HCT116 (cell line): ENCODE results near the gene NR5A2. TPM values are rescaled to one million over a fixed set of nuclear protein-coding genes. Genes with fewer than 3 reads are reported as not detected.

Experiments
- ATAC-seq: fragments of 200-7000 bp; cut with Tn5 transposase; 2 replicates; pipeline ENCODE4 v1.9.1; 2020; ENCODE audit warnings: mild to moderate bottlenecking, moderate library complexity
- BruUV-seq: library from RNA; stranded (reverse); fragments of 400-500 nt; replicated peaks from 2 replicates; lab custom pipeline; 2021; lab: Mats Ljungman, UMichigan
- CTCF ChIA-PET: fragments of 300-600 bp; sonication (Branson Sonifier 250); formaldehyde crosslinking; loops from one replicate; lab custom pipeline; 2021; ENCODE audit warnings: antibody characterized with exemption; lab: Charles Lee
- POLR2A ChIA-PET: fragments of 300-600, 350-600 bp; sonication (Branson Sonifier 250); formaldehyde crosslinking; loops from one replicate; lab custom pipeline; 2021; ENCODE audit warnings: antibody characterized with exemption; lab: Charles Lee
- RAD21 ChIA-PET, 2 experiments: fragments of 300-600 bp; sonication (Branson Sonifier 250); formaldehyde crosslinking; loops; one replicate each; lab custom pipeline; 2023; ENCODE audit warnings: low total read pairs in 2 of 2; ENCODE audit not compliant: uncharacterized antibody in 2 of 2, unreplicated experiment in 2 of 2, low non-redundant PET in 1 of 2; lab: Charles Lee
- DNase-seq: peaks from one replicate; pipeline ENCODE4 v3.0.0-alpha.2; 2010; ENCODE audit warnings: low read depth, low spot score
- H2AFZ ChIP-seq: fragments of 200-600 bp; shearing (Covaris generic), sonication (generic); 2 replicates; pipeline ENCODE4 v1.6.1; 2017; ENCODE audit warnings: low read depth, mixed run types, mixed read lengths, antibody characterized with exemption, low read length; ENCODE audit not compliant: poor library complexity, severe bottlenecking
- H3K27ac ChIP-seq: 2 replicates; pipeline ENCODE4 v1.5.1; 2012; ENCODE audit warnings: low read depth, low read length
- H3K27me3 ChIP-seq: fragments of 200-600 bp; sonication (generic); 2 replicates; pipeline ENCODE4 v1.6.1; 2016; ENCODE audit warnings: mixed run types, low read length, mixed read lengths; ENCODE audit not compliant: insufficient read depth
- H3K36me3 ChIP-seq, 2 experiments: fragments of 200-500 bp in 1 of 2; fragments of 200-600 bp in 1 of 2; sonication (Bioruptor generic) in 1 of 2; sonication (generic) in 1 of 2; 2 replicates each; pipeline versions ENCODE4 v1.5.1 to v1.6.1; 2014 to 2016; ENCODE audit warnings: low read length in 2 of 2, inconsistent platforms in 1 of 2, mixed read lengths in 1 of 2, mixed run types in 1 of 2; ENCODE audit not compliant: insufficient read depth in 2 of 2, control insufficient read depth in 1 of 2
- H3K4me1 ChIP-seq, 2 experiments: fragments of 200-600 bp in 1 of 2; sonication (generic) in 1 of 2; 2 replicates each; pipeline versions ENCODE4 v1.5.1 to v1.6.1; 2012 to 2017; ENCODE audit warnings: low read length in 2 of 2, inconsistent platforms in 1 of 2, mild to moderate bottlenecking in 1 of 2, mixed read lengths in 1 of 2, mixed run types in 1 of 2, moderate library complexity in 1 of 2; ENCODE audit not compliant: insufficient read depth in 2 of 2, control insufficient read depth in 1 of 2
- H3K4me2 ChIP-seq: fragments of 200-600 bp; sonication (generic); 2 replicates; pipeline ENCODE4 v1.6.1; 2017; ENCODE audit warnings: mixed run types, low read length, mixed read lengths
- H3K4me3 ChIP-seq, 2 experiments: fragments of 200-600 bp in 1 of 2; sonication (generic) in 1 of 2; replicated peaks in 1 of 2; 2 replicates each; pipeline ENCODE4 v1.5.1; 2011 to 2016; ENCODE audit warnings: low read length in 2 of 2, control low read depth in 1 of 2, low read depth in 1 of 2, mild to moderate bottlenecking in 1 of 2, mixed read lengths in 1 of 2, mixed run types in 1 of 2
- H3K79me2 ChIP-seq: fragments of 200-600 bp; sonication (generic); 2 replicates; pipeline ENCODE4 v1.6.1; 2017; ENCODE audit warnings: mild to moderate bottlenecking, mixed run types, low read length, moderate library complexity, mixed read lengths; ENCODE audit not compliant: insufficient read depth
- H3K9ac ChIP-seq: fragments of 200-600 bp; sonication (generic); 2 replicates; pipeline ENCODE4 v1.6.1; 2016; ENCODE audit warnings: low read length, mixed read lengths
- H3K9me2 ChIP-seq: fragments of 200-600 bp; sonication (generic), shearing (Covaris generic); 2 replicates; pipeline ENCODE4 v1.6.1; 2017; ENCODE audit warnings: mixed run types, mild to moderate bottlenecking, moderate library complexity; ENCODE audit not compliant: insufficient read depth
- H3K9me3 ChIP-seq, 2 experiments: fragments of 200-500 bp in 1 of 2; fragments of 200-600 bp in 1 of 2; sonication (Bioruptor generic) in 1 of 2; sonication (generic) in 1 of 2; 2 replicates each; pipeline ENCODE4 v1.6.1; 2014 to 2017; ENCODE audit warnings: low read length in 2 of 2, mixed read lengths in 2 of 2, inconsistent platforms in 1 of 2, low read depth in 1 of 2, mild to moderate bottlenecking in 1 of 2, mixed run types in 1 of 2, moderate library complexity in 1 of 2; ENCODE audit not compliant: control insufficient read depth in 1 of 2, insufficient read depth in 1 of 2
- H4K20me1 ChIP-seq: fragments of 200-600 bp; sonication (generic), shearing (Covaris generic); 2 replicates; pipeline ENCODE4 v1.6.1; 2017; ENCODE audit warnings: mixed run types, mild to moderate bottlenecking, moderate library complexity; ENCODE audit not compliant: insufficient read depth
- CBX3 ChIP-seq: IDR thresholded peaks from 2 replicates; pipeline ENCODE4 v1.6.1; 2012; ENCODE audit warnings: low read depth
- CTCF ChIP-seq, 3 experiments: fragments of 200-600 bp in 1 of 3; sonication (generic) in 1 of 3; IDR thresholded peaks in 2 of 3; conservative IDR thresholded peaks in 1 of 3; 2 replicates each; pipeline ENCODE4 v1.5.1; 2012 to 2017; ENCODE audit warnings: low read depth in 2 of 3, low read length in 2 of 3, antibody characterized with exemption in 1 of 3, borderline replicate concordance in 1 of 3, control low read depth in 1 of 3, mild to moderate bottlenecking in 1 of 3, mixed read lengths in 1 of 3, mixed run types in 1 of 3, moderate library complexity in 1 of 3; ENCODE audit not compliant: insufficient read depth in 1 of 3
- EGR1 ChIP-seq: IDR thresholded peaks from 2 replicates; pipeline ENCODE4 v1.6.1; 2012; ENCODE audit warnings: low read depth
- ELF1 ChIP-seq: IDR thresholded peaks from 2 replicates; pipeline ENCODE4 v1.6.1; 2012; ENCODE audit warnings: low read depth, borderline replicate concordance
- EZH2 ChIP-seq: fragments of 200-600 bp; sonication (generic); IDR thresholded peaks from 2 replicates; pipeline ENCODE4 v1.6.1; 2017; ENCODE audit warnings: antibody characterized with exemption, mixed run types
- EZH2phosphoT487 ChIP-seq: fragments of 200-600 bp; IDR thresholded peaks from 2 replicates; pipeline ENCODE4 v1.6.1; 2018; ENCODE audit warnings: antibody characterized with exemption, borderline replicate concordance
- FOSL1 ChIP-seq: IDR thresholded peaks from 2 replicates; pipeline ENCODE4 v1.6.1; 2012; ENCODE audit warnings: low read depth
- JUND ChIP-seq: IDR thresholded peaks from 2 replicates; pipeline ENCODE4 v1.6.1; 2012
- MAX ChIP-seq: IDR thresholded peaks from 2 replicates; pipeline ENCODE4 v1.6.1; 2012
- POLR2A ChIP-seq: IDR thresholded peaks from 2 replicates; pipeline ENCODE4 v1.7.0; 2011; ENCODE audit warnings: borderline replicate concordance; ENCODE audit not compliant: insufficient read depth, insufficient read length; ENCODE audit errors: extremely low read depth
- RAD21 ChIP-seq: IDR thresholded peaks from 2 replicates; pipeline ENCODE4 v1.6.1; 2012; ENCODE audit warnings: low read depth, mild to moderate bottlenecking
- SIN3A ChIP-seq: IDR thresholded peaks from 2 replicates; pipeline ENCODE4 v1.6.1; 2012; ENCODE audit warnings: low read depth
- SP1 ChIP-seq: IDR thresholded peaks from 2 replicates; pipeline ENCODE4 v1.6.1; 2012; ENCODE audit warnings: low read depth
- SRF ChIP-seq: IDR thresholded peaks from 2 replicates; pipeline ENCODE4 v1.6.1; 2012; ENCODE audit warnings: low read depth
- TCF7L2 ChIP-seq: IDR thresholded peaks from 2 replicates; pipeline ENCODE4 v1.7.0; 2011; ENCODE audit warnings: borderline replicate concordance, inconsistent platforms; ENCODE audit not compliant: insufficient read depth, insufficient read length; ENCODE audit errors: extremely low read depth
- YY1 ChIP-seq: IDR thresholded peaks from 2 replicates; pipeline ENCODE4 v1.6.1; 2011; ENCODE audit warnings: low read length, low read depth, moderate library complexity, mild to moderate bottlenecking; ENCODE audit not compliant: insufficient replicate concordance; ENCODE audit errors: extremely low read depth
- ZBTB33 ChIP-seq: IDR thresholded peaks from 2 replicates; pipeline ENCODE4 v1.6.1; 2011; ENCODE audit warnings: mild to moderate bottlenecking, low read length, moderate library complexity; ENCODE audit not compliant: insufficient replicate concordance; ENCODE audit errors: extremely low read depth
- ZFX ChIP-seq: fragments of 450-650 bp; IDR thresholded peaks from 2 replicates; pipeline ENCODE4 v1.6.1; 2017
- intact Hi-C: fragments of 100-400 bp; cut with micrococcal nuclease; formaldehyde crosslinking; loops from 2 replicates; pipeline ENCODE4 v1.10.0; 2022
- total RNA-seq: library from RNA; stranded (reverse); gene quantifications from one replicate; pipeline ENCODE4 v1.2.1, GENCODE V29; 2021; ENCODE audit not compliant: unreplicated experiment

The NR5A2 gene
- total RNA-seq, 1 experiment from 2014 or later, result 0.91 TPM

- no TSS peak for BruUV-seq
- ChIA-PET CTCF (no interaction called here), RAD21 (no interaction called here), POLR2A (no interaction called here)
- no peak for DNase-seq
- intact Hi-C loops, result no loop called here
- no peak overlapping the region for H3K9ac ChIP-seq
- H3K27me3 ChIP-seq, result no peaks in the 10 kb centered on the region
- H4K20me1 ChIP-seq, result no peaks in the 10 kb centered on the region
- H3K4me1 ChIP-seq, result no peaks in the 10 kb centered on the region
- H3K79me2 ChIP-seq, result no peaks in the 10 kb centered on the region
- no peak overlapping the region for H3K4me3 ChIP-seq
- H3K9me2 ChIP-seq, result no peaks in the 10 kb centered on the region
- H3K9me3 ChIP-seq, result no peaks in the 10 kb centered on the region
- no peak overlapping the region for H2AFZ ChIP-seq
- TF ChIP-seq YY1 (no peak), JUND (no peak), CBX3 (no peak), RAD21 (no peak), ELF1 (no peak), SRF (no peak), CTCF (IDR thresholded peaks at IDR 0.05 in 2 of 3, conservative IDR thresholded peaks at IDR 0.05 in 1 of 3; ENCODE audit: borderline replicate concordance in 1 of 3, insufficient read depth in 1 of 3, low read depth in 2 of 3, low read length in 2 of 3) (no peak), ZFX (no peak), EZH2phosphoT487 (no peak), FOSL1 (no peak), SIN3A (no peak), TCF7L2 (no peak), EGR1 (no peak), EZH2 (no peak), POLR2A (no peak), SP1 (no peak), MAX (no peak), ZBTB33 (no peak)
- H3K4me2 ChIP-seq, result no peak overlapping the region
- ATAC-seq, result no peak
- H3K27ac ChIP-seq, result no peak overlapping the region
- H3K36me3 ChIP-seq, result no peaks in the 10 kb centered on the region
These were observed 79.5 kb downstream of the NR5A2 start for GRCh38 chr1:200107004-200107470.
